CD1c-positive myeloid dendritic cell (primary cell): ENCODE data around the gene FBXO17.
"Not testable (repeated sequence)": the region's sequence is repeated elsewhere in the genome, so short reads cannot be mapped to it uniquely, and the experiment has no call there.

Source experiments
- DNase-seq: peaks from one replicate; pipeline ENCODE4 v3.0.0-alpha.2; 2016; ENCODE audit errors: extremely low spot score

The FBXO17 gene

DNA sequence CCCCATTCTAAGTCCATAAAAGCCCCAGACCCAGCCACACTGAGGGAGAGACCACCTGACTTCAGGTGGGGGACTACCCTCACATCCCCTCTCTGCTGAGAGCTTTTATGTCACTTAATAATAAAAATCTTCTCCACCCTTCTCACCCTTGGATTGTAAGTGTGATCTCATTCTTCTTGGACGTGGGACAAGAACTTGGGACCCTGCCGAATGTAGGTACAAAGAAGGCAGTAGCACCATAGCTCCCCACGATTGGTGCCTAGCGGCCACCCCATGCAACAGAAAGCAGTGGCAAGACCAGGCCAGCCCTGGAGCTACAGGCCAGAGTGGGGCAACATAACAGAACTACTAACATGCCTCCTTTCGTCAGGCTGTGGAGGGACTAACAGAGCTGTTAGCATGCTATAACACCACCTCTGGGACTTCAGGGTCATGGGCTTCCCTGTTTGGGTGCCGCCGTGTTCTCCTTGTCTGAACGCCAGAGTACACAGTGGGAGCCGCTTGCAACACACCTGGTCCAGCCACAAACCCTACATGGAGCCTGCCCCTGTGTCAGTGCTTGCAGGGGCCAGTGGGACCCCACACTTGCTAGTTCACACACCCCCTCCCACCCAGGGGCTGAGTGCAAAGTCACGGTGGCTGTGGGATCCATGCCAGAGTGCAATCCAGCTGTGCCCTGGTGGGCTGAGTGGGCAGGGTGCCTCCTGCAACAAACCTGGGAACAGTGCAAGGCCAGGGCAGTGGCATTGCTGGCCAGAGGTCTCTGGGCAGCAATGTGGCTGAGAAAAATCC is 5.2 kb upstream of the FBXO17 start:
- DNase-seq: no peak

DNA sequence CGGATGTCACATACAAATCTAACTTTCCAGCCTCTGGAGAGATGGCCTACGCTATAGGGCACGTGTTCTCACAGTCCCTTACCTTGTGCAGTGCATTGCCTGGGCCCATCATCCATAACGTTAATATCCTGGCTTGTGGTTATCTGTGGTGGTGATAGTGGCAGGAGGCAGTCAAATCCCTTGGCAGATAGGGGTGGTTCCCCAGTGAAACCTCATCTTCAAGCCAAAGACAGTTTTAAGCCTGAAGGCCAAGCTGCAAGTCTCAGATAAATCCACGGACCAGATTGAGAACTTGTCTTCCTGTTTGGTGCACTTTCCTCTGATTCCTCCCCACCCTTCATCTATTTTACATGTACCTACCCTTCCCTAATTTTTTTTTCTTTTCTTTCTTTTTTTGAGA is 4.3 kb upstream of the FBXO17 start:
- no peak for DNase-seq

DNA sequence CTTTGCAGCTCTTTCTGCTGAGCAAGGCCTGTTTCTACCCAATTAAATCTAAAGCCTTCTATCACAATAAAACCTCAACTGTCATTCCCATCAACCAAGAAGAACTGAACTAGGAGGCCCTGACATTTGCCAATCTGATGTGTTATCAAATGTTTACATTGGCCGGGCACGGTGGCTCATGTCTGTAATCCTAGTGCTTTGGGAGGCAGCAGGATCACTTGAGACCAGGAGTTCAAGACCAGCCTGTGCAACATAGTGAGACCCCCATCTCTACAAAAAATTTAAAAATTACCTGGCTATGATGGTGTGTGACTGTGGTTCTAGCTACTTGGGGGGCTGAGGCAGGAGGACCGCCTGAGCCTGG is 2.8 kb upstream of the FBXO17 start:
- no peak for DNase-seq

- peak; percentile 6 for DNase-seq
These were observed 2.1 kb upstream of the FBXO17 start for GRCh38 chr19:38977445-38978325.

DNA sequence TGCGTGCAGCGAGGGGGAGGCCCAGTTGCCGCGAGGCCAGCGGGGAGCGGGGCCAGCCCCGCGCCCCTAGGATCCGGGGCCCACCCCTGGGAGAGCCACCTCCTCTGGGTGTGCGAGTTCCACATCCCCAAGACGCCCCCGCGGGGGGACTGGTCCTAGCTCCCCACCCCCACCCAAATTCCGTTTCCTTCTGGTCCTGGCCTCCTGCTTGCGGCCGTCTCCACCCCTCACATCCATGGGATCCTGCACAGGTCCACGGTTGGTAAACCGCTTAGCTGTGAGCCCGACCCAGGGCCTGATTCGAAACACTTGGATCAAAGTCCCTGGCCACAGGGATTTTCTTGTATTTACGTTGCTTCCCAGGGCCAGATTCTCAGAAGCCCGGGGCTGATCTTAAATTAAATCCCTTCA is 324 bp upstream of the FBXO17 start:
- no peak for DNase-seq

DNA sequence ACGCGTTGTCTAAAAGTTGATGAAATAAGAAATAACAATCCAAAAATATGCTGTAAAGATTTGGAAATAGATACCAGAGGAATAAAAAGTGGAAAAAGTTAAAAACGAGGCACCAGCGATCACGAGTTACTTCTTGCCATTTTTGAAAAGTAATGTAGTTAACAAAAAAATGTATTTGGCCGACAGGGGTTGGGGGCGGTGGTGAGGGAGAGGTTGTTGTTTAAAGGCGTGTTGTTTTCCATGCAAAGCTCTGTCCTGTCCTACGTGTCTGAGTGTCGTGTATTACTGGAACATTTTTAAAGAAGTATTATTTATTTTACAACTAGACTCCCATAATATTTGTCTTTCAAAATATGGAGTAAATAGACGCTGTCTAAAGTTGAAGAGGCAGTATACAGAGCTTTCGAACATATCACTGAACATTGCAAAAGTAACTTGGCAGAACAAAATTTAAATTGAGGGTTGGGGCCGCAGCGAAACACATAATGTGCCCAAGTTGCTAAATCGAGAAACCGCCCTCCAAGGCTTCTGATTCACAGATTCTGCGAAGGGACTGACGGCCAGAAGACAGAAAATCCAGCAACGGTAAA is 823 bp downstream of the FBXO17 start:
- no peak for DNase-seq

GRCh38 chr19:38971672-38972071 is 3.9 kb downstream of the FBXO17 start:
- no peak for DNase-seq

GRCh38 chr19:38970664-38971532 is 4.6 kb downstream of the FBXO17 start:
- DNase-seq: no peak

GRCh38 chr19:38966149-38966548 is 9.4 kb downstream of the FBXO17 start:
- not testable (repeated sequence) for DNase-seq

DNA sequence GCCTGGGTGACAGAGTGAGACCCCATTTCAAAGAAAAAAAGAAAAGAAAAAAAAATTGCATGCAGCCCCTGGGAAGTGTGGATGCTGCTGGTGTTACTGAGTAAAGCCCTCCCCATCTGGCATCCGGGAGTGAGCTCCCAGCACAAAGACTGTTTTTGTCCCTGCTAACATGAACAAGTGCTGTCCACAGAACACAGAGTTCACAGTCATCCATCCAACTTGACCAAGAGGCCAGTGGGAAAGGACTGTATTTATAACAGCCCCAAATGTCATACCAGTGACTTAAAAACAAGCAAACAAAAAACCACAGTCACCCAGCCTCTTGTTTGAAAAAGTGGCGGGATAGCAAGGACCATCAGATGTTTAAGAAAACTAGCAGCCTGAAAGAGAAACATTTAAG is 10.8 kb downstream of the FBXO17 start:
- no peak for DNase-seq

GRCh38 chr19:38959618-38960017 is 15.9 kb downstream of the FBXO17 start:
- DNase-seq: no peak

DNA sequence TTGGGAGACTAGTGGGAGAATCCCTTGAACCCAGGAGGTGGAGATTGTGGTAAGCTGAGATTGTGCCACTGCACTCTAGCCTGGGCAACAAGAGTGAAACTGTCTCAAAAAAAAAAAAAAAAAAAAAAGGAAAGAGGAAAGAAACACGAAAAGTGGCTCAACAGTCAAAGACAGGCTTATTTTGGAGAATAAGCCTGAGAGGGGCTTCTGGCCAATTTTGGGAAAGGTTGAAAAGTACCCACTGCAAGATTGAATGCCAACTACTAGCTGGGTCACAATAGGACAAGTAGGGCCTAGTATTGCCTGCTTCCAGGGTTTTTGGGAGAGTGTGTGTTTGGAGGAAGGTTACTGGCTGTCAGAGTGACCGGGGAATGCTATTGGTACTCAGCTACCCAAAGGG is 17.2 kb downstream of the FBXO17 start:
- no peak for DNase-seq

DNA sequence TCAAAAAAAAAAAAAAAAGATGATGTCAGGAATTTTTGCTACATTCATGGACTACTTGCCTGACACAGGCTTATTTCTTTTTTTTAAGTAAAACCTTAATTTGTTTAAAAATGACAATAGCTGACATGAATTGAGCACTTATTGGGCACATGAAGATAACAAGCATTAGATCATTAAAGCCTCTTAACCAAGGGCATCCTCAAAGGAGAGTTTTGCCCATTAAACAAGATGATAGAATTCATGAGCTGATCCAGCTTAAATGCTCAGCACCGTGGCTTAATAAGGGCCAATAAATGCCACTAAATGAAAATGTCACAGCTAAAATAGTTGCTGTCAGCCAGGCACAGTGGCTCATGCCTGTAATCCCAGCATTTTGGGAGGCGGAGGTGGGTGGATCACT is 19.3 kb downstream of the FBXO17 start:
- DNase-seq: no peak

- DNase-seq: no peak
These were observed 21.9 kb downstream of the FBXO17 start for GRCh38 chr19:38953677-38954076.

GRCh38 chr19:38952395-38953165 is 23.0 kb downstream of the FBXO17 start:
- DNase-seq: peak; percentile 52

- DNase-seq: no peak
These were observed 24.4 kb downstream of the FBXO17 start for GRCh38 chr19:38951187-38951586.

DNA sequence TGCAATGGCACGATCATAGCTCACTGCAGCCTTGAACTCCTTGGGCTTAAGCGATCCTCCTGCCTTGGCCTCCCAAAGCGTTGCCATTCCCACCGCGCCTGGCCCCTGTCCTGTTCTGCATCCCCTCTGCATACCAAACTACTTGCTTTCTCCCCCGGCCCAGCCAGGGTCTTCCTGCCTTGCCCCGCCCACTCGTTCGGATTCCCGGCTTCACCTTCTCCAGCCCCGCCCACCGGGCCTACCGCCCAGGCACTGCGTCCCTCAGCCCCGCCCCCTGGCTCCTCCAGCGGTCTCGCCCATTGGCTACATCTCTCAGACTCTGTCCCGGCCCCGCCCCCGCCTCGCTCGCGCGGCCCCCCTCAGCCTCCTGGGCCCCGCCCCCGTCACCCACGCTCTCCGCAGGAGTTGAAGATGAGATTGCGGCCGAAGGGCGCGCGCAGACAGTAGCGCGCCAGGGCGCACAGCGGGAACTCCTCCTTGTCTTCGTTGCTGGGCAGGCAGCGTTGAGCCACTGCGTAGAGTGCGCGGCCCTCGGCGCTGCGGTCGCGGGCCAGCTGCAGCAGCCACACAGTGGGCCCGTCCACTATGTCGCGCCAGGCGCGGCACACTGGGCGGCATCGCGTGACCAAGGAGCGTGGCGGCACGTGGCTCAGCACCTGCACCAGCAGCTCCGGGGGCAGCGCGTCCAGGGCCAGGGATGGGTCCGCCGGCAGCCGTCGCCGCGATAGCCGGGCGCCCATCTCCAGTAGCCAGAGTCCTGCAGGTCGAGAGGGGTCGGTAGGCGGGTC is 25.8 kb downstream of the FBXO17 start:
- peak; percentile 80 for DNase-seq

DNA sequence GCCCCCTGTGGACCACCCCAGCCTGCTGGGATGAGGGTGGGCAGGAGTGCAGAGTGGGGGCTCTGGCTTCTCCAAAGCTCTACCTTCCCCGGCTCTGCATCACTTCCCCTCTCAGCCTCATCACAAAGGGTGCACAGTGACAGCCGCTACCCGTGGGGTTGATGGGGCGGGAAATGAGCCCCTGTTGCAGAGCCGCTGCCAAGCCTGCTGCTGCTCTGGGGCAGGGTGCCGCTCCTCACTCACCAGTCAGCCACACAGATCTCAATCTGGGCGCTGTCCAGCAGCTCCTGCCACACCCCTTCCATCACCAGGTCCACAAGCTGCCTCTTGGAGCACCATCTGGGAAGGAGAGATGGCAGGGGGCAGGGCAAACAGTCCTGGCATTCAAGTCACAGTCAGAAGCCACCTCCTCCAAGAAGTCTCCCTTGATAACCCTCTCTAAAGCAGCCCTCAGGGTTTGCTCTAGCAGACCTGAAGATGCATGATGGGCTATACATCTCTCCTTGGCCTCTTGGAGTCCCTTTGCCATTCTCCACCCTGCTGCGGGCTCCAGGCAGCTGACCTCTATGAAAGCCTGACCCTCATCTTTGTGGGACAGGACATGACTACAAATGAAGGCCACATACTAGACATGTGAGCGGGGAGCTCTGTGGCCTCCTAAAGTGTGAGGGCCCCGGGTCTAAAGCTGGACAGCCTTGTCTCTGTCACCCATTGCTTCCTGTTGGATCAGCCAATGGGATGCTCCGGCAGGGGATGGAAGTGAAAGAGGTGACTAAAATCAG is 29.1 kb downstream of the FBXO17 start:
- no peak for DNase-seq

- DNase-seq: no peak
These were observed 29.8 kb downstream of the FBXO17 start for GRCh38 chr19:38945562-38946228.
